Neural progenitor cell (in vitro differentiated cells): Measurements from ENCODE around the gene RRP7A. TPM values are rescaled to one million over a fixed set of nuclear protein-coding genes. Genes with fewer than 3 reads are reported as not detected.
"Not testable (repeated sequence)": the region's sequence is repeated elsewhere in the genome, so short reads cannot be mapped to it uniquely, and the experiment has no call there.

Experiments used
- DNase-seq: peaks from one replicate; pipeline ENCODE4 v3.0.0-alpha.2; 2016; ENCODE audit warnings: low spot score
- H2AFZ ChIP-seq: fragments of 200-600 bp; sonication (generic); replicated peaks from 2 replicates; pipeline ENCODE4 v1.6.1; 2016; ENCODE audit warnings: antibody characterized with exemption
- H3F3A ChIP-seq: fragments of 200-600 bp; sonication (generic); 2 replicates; pipeline ENCODE4 v1.6.1; 2016; ENCODE audit warnings: antibody characterized with exemption, low read depth
- H3K27ac ChIP-seq: fragments of 200-600 bp; sonication (generic); 2 replicates; pipeline ENCODE4 v1.5.1; 2016; ENCODE audit warnings: mild to moderate bottlenecking
- H3K27me3 ChIP-seq: fragments of 200-600 bp; sonication (generic); 2 replicates; pipeline ENCODE4 v1.6.1; 2016; ENCODE audit warnings: mild to moderate bottlenecking, moderate library complexity
- H3K36me3 ChIP-seq: fragments of 200-600 bp; sonication (generic); 2 replicates; pipeline ENCODE4 v1.5.1; 2016
- H3K4me1 ChIP-seq: fragments of 200-600 bp; sonication (generic); 2 replicates; pipeline ENCODE4 v1.6.1; 2016; ENCODE audit warnings: mixed run types
- H3K4me2 ChIP-seq: fragments of 200-600 bp; sonication (generic); 2 replicates; pipeline ENCODE4 v1.6.1; 2016
- H3K4me3 ChIP-seq: fragments of 200-600 bp; sonication (generic); 2 replicates; pipeline ENCODE4 v1.5.1; 2016
- H3K79me2 ChIP-seq: fragments of 200-600 bp; sonication (generic); 2 replicates; pipeline ENCODE4 v1.6.1; 2016; ENCODE audit warnings: low read depth
- H3K9ac ChIP-seq: fragments of 200-600 bp; sonication (generic); 2 replicates; pipeline ENCODE4 v1.6.1; 2016
- H3K9me3 ChIP-seq: fragments of 200-600 bp; sonication (generic); 2 replicates; pipeline ENCODE4 v1.5.1; 2016; ENCODE audit warnings: low read depth
- H4K20me1 ChIP-seq: fragments of 200-600 bp; sonication (generic); 2 replicates; pipeline ENCODE4 v1.6.1; 2016; ENCODE audit warnings: low read depth
- H3K27ac Mint-ChIP-seq: 3 replicates; pipeline ENCODE4 v1.8.0; 2021; ENCODE audit warnings: mixed read lengths
- H3K27me3 Mint-ChIP-seq: 2 replicates; pipeline ENCODE4 v1.8.0; 2022; ENCODE audit warnings: low read depth, mild to moderate bottlenecking, inconsistent platforms, moderate library complexity, mixed read lengths; ENCODE audit not compliant: insufficient read depth
- H3K36me3 Mint-ChIP-seq: 3 replicates; pipeline ENCODE4 v1.8.0; 2021; ENCODE audit warnings: mixed read lengths
- H3K4me1 Mint-ChIP-seq: 3 replicates; pipeline ENCODE4 v1.8.0; 2021; ENCODE audit warnings: mixed read lengths
- H3K4me3 Mint-ChIP-seq: 3 replicates; pipeline ENCODE4 v1.8.0; 2021; ENCODE audit warnings: mild to moderate bottlenecking, moderate library complexity, mixed read lengths
- H3K9me3 Mint-ChIP-seq: 3 replicates; pipeline ENCODE4 v1.8.0; 2020; ENCODE audit warnings: mixed read lengths
- EZH2 ChIP-seq: fragments of 200-600 bp; sonication (generic); IDR thresholded peaks from 2 replicates; pipeline ENCODE4 v1.6.1; 2017; ENCODE audit warnings: antibody characterized with exemption, mild to moderate bottlenecking, moderate library complexity
- total RNA-seq: library from RNA; depleted of rRNA; stranded (reverse); fragments of >200 nt; gene quantifications from 2 replicates; pipeline ENCODE4 v1.2.3, GENCODE V29; 2015; ENCODE audit warnings: low replicate concordance
- TF ChIP-seq, protein P1 (sequence below): fragments of 200-600 bp; sonication (generic); IDR thresholded peaks from 2 replicates; pipeline ENCODE4 v1.5.1; 2017; ENCODE audit warnings: antibody characterized with exemption, mild to moderate bottlenecking

The RRP7A gene
- total RNA-seq, 1 donor from 2014 or later: 15.2 TPM

DNA sequence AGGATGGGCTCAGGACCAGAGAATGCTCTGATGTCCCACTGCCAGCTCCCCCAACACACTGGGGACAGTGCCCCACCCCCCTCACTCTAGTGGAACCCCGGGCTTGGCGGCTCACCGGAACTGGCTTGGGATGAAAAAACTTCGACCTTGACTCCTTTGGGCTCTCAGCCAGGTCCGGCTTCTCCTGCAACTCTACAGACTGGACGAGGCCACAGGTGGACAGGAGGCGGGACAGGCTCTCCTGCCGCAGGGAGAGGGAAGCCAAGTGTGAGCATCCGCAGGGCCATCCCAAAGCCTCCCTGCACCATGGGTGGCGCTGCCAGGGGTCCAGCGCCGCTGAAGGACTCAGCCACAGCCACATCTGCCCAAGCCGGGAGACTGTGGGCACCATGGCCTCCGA, 3.7 kb downstream of the RRP7A start:
- Histone ChIP-seq H3K4me2 (no peak overlapping the region), H4K20me1 (peaks cover 12% of the 10 kb centered on the region), H3K4me3 (no peak overlapping the region), H2AFZ (no peak overlapping the region), H3K4me1 (peaks cover 4% of the 10 kb centered on the region), H3K9me3 (no peaks in the 10 kb centered on the region), H3K79me2 (peaks cover 24% of the 10 kb centered on the region), H3K9ac (no peak overlapping the region), H3K36me3 (no peaks in the 10 kb centered on the region), H3K27ac (no peak overlapping the region), H3F3A (peaks cover 15% of the 10 kb centered on the region), H3K27me3 (no peaks in the 10 kb centered on the region)
- Mint-ChIP-seq H3K27ac (no peak overlapping the region), H3K27me3 (peaks cover 4% of the 10 kb centered on the region), H3K4me1 (peaks cover 16% of the 10 kb centered on the region), H3K36me3 (peaks cover 2% of the 10 kb centered on the region), H3K9me3 (no peaks in the 10 kb centered on the region), H3K4me3 (no peak overlapping the region)
- no peak for TF ChIP-seq EZH2
- TF ChIP-seq, protein P1, sequence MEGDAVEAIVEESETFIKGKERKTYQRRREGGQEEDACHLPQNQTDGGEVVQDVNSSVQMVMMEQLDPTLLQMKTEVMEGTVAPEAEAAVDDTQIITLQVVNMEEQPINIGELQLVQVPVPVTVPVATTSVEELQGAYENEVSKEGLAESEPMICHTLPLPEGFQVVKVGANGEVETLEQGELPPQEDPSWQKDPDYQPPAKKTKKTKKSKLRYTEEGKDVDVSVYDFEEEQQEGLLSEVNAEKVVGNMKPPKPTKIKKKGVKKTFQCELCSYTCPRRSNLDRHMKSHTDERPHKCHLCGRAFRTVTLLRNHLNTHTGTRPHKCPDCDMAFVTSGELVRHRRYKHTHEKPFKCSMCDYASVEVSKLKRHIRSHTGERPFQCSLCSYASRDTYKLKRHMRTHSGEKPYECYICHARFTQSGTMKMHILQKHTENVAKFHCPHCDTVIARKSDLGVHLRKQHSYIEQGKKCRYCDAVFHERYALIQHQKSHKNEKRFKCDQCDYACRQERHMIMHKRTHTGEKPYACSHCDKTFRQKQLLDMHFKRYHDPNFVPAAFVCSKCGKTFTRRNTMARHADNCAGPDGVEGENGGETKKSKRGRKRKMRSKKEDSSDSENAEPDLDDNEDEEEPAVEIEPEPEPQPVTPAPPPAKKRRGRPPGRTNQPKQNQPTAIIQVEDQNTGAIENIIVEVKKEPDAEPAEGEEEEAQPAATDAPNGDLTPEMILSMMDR: no peak
- no peak for DNase-seq

GRCh38 chr22:42515304-42515703, 4.3 kb downstream of the RRP7A start:
- DNase-seq, H3K4me1 ChIP-seq, H3K27ac Mint-ChIP-seq, H3K36me3 ChIP-seq, H3K36me3 Mint-ChIP-seq, H3K9ac ChIP-seq, H3K9me3 Mint-ChIP-seq, H3K27ac ChIP-seq, H2AFZ ChIP-seq, H3K27me3 Mint-ChIP-seq, H3K9me3 ChIP-seq, H3K4me3 ChIP-seq, H3K4me2 ChIP-seq, H3K4me3 Mint-ChIP-seq, H3K27me3 ChIP-seq: not testable (repeated sequence)
- H3F3A ChIP-seq: peaks cover 17% of the 10 kb centered on the region
- peaks cover 24% of the 10 kb centered on the region for H3K79me2 ChIP-seq
- peaks cover 16% of the 10 kb centered on the region for H3K4me1 Mint-ChIP-seq
- peaks cover 12% of the 10 kb centered on the region for H4K20me1 ChIP-seq

DNA sequence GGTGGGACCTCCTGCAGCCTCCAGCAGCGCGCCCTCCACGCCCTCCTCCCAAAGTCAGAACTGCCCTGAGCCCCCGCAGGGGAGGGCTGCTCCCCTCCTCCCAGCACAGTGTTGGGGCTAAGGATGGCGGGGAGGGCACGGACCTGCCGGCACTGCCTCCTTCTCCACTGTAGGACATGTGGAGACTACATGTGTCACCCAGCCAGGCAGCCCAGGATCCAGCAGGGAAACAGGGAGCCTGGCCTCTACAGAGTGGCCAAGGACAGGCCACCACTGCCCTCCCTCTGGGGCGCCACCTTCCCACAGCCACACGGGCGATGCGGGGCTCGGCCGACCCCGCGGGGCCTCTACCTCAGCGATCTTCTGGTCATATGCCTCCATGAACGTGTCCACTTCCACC, 5.3 kb downstream of the RRP7A start:
- peaks cover 10% of the 10 kb centered on the region for H3K4me1 Mint-ChIP-seq
- not testable (repeated sequence) for DNase-seq, H3K27ac ChIP-seq, H3K36me3 ChIP-seq, H3K4me1 ChIP-seq, H3K27me3 ChIP-seq, H3K4me3 ChIP-seq, H3K27ac Mint-ChIP-seq, H3K36me3 Mint-ChIP-seq, H2AFZ ChIP-seq, H3K4me3 Mint-ChIP-seq, H3K27me3 Mint-ChIP-seq, H3K9me3 Mint-ChIP-seq, H3K9ac ChIP-seq, H3K4me2 ChIP-seq, H3K9me3 ChIP-seq
- peaks cover 24% of the 10 kb centered on the region for H3F3A ChIP-seq
- peaks cover 21% of the 10 kb centered on the region for H3K79me2 ChIP-seq
- peaks cover 12% of the 10 kb centered on the region for H4K20me1 ChIP-seq

- H3K9me3 ChIP-seq, H2AFZ ChIP-seq, H3K4me1 Mint-ChIP-seq, H3K4me3 Mint-ChIP-seq, H3K79me2 ChIP-seq, H3K9ac ChIP-seq, H3K9me3 Mint-ChIP-seq, H3K4me2 ChIP-seq, H3K4me3 ChIP-seq, H3K36me3 Mint-ChIP-seq, H3K27me3 Mint-ChIP-seq, H3K36me3 ChIP-seq, H3K4me1 ChIP-seq, H4K20me1 ChIP-seq, H3K27me3 ChIP-seq: not testable (repeated sequence)
- peak overlapping the region; percentile 93 for H3K27ac Mint-ChIP-seq
- Histone ChIP-seq H3K27ac (peak overlapping the region; percentile 29), H3F3A (peaks cover 27% of the 10 kb centered on the region)
- DNase-seq: peak; percentile 50
- TF ChIP-seq, protein P1: peak; percentile 46
These were observed 7.2 kb downstream of the RRP7A start for GRCh38 chr22:42512273-42512990.
